PFSK-1 (cell line): ENCODE data around the gene RFTN1.

Experiments
- POLR2AphosphoS5 ChIP-seq: IDR thresholded peaks from 2 replicates; pipeline ENCODE4 v1.6.1; 2012; ENCODE audit warnings: low read depth, mild to moderate bottlenecking, control low read depth, low read length, moderate library complexity
- TAF1 ChIP-seq: IDR thresholded peaks from 2 replicates; pipeline ENCODE4 v1.6.1; 2012; ENCODE audit warnings: low read length, control low read depth, borderline replicate concordance; ENCODE audit not compliant: insufficient read depth
- TF ChIP-seq, protein P1 (sequence below), 2 experiments: IDR thresholded peaks; 2 replicates each; pipeline versions ENCODE4 v1.6.1 to v1.8.0; 2011 to 2012; ENCODE audit warnings: low read depth in 2 of 2, low read length in 2 of 2, control low read depth in 1 of 2, inconsistent platforms in 1 of 2, mild to moderate bottlenecking in 1 of 2, moderate library complexity in 1 of 2; ENCODE audit not compliant: insufficient read depth in 1 of 2

DNA sequence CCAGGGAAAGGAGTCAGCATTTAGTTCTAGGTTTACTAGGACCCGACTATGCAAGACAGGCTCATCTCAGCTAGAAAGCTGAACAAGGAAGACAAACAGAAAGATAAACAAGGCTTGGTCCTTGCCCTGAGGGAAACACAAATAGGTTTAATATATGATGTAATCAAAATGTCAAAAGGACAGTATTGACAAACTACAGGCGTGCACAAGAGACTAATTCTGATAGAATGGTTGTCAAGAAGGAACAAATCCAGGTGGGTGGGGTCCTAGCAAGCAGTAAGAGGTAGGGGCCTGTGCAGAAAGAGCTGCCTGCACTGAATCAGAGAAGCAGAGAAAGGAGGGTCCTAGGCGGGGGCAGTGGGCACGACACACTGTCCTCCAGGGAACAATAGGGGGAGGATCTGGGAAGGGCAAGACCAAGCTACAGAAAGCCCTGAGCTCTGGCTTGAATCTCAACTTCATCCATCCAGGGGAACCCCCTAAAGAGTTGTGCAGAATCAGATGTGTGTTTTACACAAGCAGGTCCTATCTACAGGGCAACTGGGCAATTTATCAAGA is 23.4 kb downstream of the RFTN1 start:
- TF ChIP-seq POLR2AphosphoS5: no peak
- TF ChIP-seq, protein P1, sequence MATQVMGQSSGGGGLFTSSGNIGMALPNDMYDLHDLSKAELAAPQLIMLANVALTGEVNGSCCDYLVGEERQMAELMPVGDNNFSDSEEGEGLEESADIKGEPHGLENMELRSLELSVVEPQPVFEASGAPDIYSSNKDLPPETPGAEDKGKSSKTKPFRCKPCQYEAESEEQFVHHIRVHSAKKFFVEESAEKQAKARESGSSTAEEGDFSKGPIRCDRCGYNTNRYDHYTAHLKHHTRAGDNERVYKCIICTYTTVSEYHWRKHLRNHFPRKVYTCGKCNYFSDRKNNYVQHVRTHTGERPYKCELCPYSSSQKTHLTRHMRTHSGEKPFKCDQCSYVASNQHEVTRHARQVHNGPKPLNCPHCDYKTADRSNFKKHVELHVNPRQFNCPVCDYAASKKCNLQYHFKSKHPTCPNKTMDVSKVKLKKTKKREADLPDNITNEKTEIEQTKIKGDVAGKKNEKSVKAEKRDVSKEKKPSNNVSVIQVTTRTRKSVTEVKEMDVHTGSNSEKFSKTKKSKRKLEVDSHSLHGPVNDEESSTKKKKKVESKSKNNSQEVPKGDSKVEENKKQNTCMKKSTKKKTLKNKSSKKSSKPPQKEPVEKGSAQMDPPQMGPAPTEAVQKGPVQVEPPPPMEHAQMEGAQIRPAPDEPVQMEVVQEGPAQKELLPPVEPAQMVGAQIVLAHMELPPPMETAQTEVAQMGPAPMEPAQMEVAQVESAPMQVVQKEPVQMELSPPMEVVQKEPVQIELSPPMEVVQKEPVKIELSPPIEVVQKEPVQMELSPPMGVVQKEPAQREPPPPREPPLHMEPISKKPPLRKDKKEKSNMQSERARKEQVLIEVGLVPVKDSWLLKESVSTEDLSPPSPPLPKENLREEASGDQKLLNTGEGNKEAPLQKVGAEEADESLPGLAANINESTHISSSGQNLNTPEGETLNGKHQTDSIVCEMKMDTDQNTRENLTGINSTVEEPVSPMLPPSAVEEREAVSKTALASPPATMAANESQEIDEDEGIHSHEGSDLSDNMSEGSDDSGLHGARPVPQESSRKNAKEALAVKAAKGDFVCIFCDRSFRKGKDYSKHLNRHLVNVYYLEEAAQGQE (IDR thresholded peaks at IDR 0.05; ENCODE audit: insufficient read depth in 1 of 2, low read depth in 2 of 2, low read length in 2 of 2): no peak
- TF ChIP-seq TAF1: no peak
